GM12892 (cell line): ENCODE results near the gene HOXA7.

ENCODE experiments used
- POLR2A ChIP-seq: IDR thresholded peaks from 2 replicates; pipeline ENCODE4 v1.6.1; 2011; ENCODE audit warnings: low read depth, low read length, control low read depth
- POLR2AphosphoS5 ChIP-seq: IDR thresholded peaks from 2 replicates; pipeline ENCODE4 v1.6.1; 2011; ENCODE audit warnings: low read depth, low read length, control low read depth

DNA sequence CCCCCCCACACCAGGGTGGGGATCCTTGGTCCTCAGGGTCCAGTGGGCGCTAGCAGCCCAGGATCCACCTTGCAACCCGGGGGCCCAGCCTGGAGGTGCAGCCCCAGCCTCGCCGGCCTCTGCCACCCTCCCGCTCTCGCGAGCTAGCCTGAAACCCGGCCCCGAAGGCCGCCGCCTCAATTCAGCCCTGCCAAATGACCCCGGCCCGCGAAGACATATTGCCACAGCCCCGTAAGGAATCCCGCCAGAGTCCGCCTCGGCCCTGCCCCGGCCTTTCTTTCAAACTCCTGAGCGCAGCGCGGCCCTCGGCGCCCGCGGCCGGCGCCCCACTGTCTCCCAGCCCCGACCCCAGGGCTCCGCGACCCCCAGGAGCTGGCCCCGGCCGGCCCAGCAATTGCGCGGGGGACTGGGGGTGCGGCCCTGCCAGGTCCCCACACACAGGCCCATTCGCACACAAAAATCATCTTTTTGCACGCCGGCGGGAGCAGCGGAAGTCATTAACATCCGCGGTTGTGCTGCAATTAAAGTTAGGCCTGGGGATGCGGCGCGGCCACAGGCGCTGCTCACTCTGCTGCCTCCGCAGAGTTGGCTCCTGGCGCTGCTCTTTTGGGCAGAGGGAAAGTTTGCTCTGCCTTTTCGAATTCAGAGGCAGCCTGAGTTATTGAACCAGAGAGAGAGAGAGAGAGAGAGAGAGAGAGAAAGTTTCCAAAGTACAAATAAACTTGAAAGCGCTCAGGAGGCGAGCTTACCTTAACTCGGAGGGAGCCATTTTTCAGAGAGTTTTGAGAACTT lies 16.9 kb downstream of the HOXA7 start:
- TF ChIP-seq POLR2AphosphoS5 (no peak), POLR2A (no peak)
